AG04450 (cell line): ENCODE data around the gene ENDOG. TPM values are rescaled to one million over a fixed set of nuclear protein-coding genes. Genes with fewer than 3 reads are reported as not detected.
"Not testable (repeated sequence)": the region's sequence is repeated elsewhere in the genome, so short reads cannot be mapped to it uniquely, and the experiment has no call there.

ENCODE experiments used
- CTCF ChIA-PET: fragments of 300-600, 350-600 bp; formaldehyde crosslinking; extraction: SDS; loops from one replicate; lab custom pipeline; 2022; ENCODE audit warnings: antibody characterized with exemption, inconsistent platforms; lab: Charles Lee
- POLR2A ChIA-PET: fragments of 350-600 bp; formaldehyde crosslinking; extraction: SDS; loops from one replicate; lab custom pipeline; 2021; ENCODE audit warnings: antibody characterized with exemption, inconsistent platforms; lab: Yijun Ruan, JAX
- DNase-seq: peaks from one replicate; pipeline ENCODE4 v3.0.0-alpha.2; 2011; ENCODE audit warnings: low read depth, low spot score
- H3K27ac ChIP-seq: one replicate; pipeline ENCODE4 v1.5.1; 2012; ENCODE audit warnings: low read depth, low read length, control low read depth
- H3K27me3 ChIP-seq: one replicate; pipeline ENCODE4 v1.6.0; 2012; ENCODE audit warnings: low read length; ENCODE audit not compliant: control insufficient read depth, insufficient read depth
- H3K4me3 ChIP-seq: 2 replicates; pipeline ENCODE4 v1.5.1; 2011; ENCODE audit warnings: mild to moderate bottlenecking, low read depth, low read length, control low read depth
- H3K9me3 ChIP-seq: 2 replicates; pipeline ENCODE4 v1.5.1; 2012; ENCODE audit warnings: low read length; ENCODE audit not compliant: control insufficient read depth, insufficient read depth
- CTCF ChIP-seq: IDR thresholded peaks from 2 replicates; pipeline ENCODE4 v1.5.1; 2011; ENCODE audit warnings: low read depth, low read length, control low read depth, inconsistent platforms
- polyA plus RNA-seq: library from polyadenylated mRNA; depleted of rRNA; stranded (reverse); fragments of >200 nt; gene quantifications from 2 replicates; pipeline ENCODE4 v1.2.3, GENCODE V29; 2011; rRNA removed

ENDOG gene
- polyA plus RNA-seq, 1 experiment = 6.3 TPM

GRCh38 chr9:128870128-128870940 lies 52.0 kb downstream of the ENDOG start:
- Histone ChIP-seq H3K9me3 (no peaks in the 10 kb centered on the region), H3K27me3 (no peaks in the 10 kb centered on the region), H3K27ac (no peak overlapping the region), H3K4me3 (no peak overlapping the region)
- ChIA-PET CTCF (interaction anchor here (0.6 to 1.5 kb wide), 2 partner anchors 21 to 58 kb away, joined by 3 to 11 read pairs; no protein-coding TSS in a partner anchor), POLR2A (interaction anchor here (0.6 to 0.7 kb wide), 2 partner anchors 54 to 189 kb away, joined by 3 to 5 read pairs; no protein-coding TSS in a partner anchor)
- DNase-seq = no peak
- no peak for TF ChIP-seq CTCF

- CTCF ChIA-PET = interaction anchor here (0.6 to 1.5 kb wide), 2 partner anchors 22 to 57 kb away, joined by 3 to 11 read pairs; no protein-coding TSS in a partner anchor
- DNase-seq = not testable (repeated sequence)
Observed at GRCh38 chr9:128870941-128871265, 52.6 kb downstream of the ENDOG start.

More at GRCh38 chr9:128870941-128871265, 52.6 kb downstream of the ENDOG start:
- POLR2A ChIA-PET = interaction anchor here (0.7 kb wide), 1 partner anchor 189 kb away, joined by 5 read pairs; no protein-coding TSS in a partner anchor
- not testable (repeated sequence) for H3K9me3 ChIP-seq, H3K27ac ChIP-seq, H3K27me3 ChIP-seq, H3K4me3 ChIP-seq

Other genes with a start within 250 kb of the ENDOG start
- gene DYNC2I2, start 161.7 kb upstream of the ENDOG start, polyA plus RNA-seq = 10.9 and 16.7 TPM in 2 replicates
- 193 and 259 TPM in 2 replicates for gene SET, start 129.3 kb upstream of the ENDOG start, polyA plus RNA-seq
- 1.7 and 2.2 TPM in 2 replicates for gene PKN3, start 116.0 kb upstream of the ENDOG start, polyA plus RNA-seq
- 23.2 and 33.7 TPM in 2 replicates for gene ZDHHC12, start 94.4 kb upstream of the ENDOG start, polyA plus RNA-seq
- gene ZER1, start 46.6 kb upstream of the ENDOG start, polyA plus RNA-seq = 28.0 and 38.4 TPM in 2 replicates
- gene TBC1D13, start 31.2 kb upstream of the ENDOG start, polyA plus RNA-seq = 25.7 and 27.4 TPM in 2 replicates
- gene SPOUT1, start 11.3 kb downstream of the ENDOG start, polyA plus RNA-seq = 19.1 and 24.7 TPM in 2 replicates
- 5.2 and 7.0 TPM in 2 replicates for gene KYAT1, start 63.5 kb downstream of the ENDOG start, polyA plus RNA-seq
- gene LRRC8A, start 63.6 kb downstream of the ENDOG start, polyA plus RNA-seq = 25.3 and 31.7 TPM in 2 replicates
- gene PHYHD1, start 102.5 kb downstream of the ENDOG start, polyA plus RNA-seq = 9.3 and 11.6 TPM in 2 replicates
- 31.4 and 31.8 TPM in 2 replicates for gene DOLK, start 129.1 kb downstream of the ENDOG start, polyA plus RNA-seq
- 46.3 and 52.1 TPM in 2 replicates for gene NUP188, start 129.2 kb downstream of the ENDOG start, polyA plus RNA-seq
- 29.3 and 39.1 TPM in 2 replicates for gene SH3GLB2, start 209.8 kb downstream of the ENDOG start, polyA plus RNA-seq
- 10.6 and 13.1 TPM in 2 replicates for gene MIGA2, start 218.1 kb downstream of the ENDOG start, polyA plus RNA-seq